Superior temporal gyrus (tissue), 1 donor: ENCODE measurements around the gene KRT79.

Source experiments
- DNase-seq: peaks from one replicate; pipeline ENCODE4 v3.0.0-alpha.2; 2016; ENCODE audit errors: extremely low spot score

The KRT79 gene

DNA sequence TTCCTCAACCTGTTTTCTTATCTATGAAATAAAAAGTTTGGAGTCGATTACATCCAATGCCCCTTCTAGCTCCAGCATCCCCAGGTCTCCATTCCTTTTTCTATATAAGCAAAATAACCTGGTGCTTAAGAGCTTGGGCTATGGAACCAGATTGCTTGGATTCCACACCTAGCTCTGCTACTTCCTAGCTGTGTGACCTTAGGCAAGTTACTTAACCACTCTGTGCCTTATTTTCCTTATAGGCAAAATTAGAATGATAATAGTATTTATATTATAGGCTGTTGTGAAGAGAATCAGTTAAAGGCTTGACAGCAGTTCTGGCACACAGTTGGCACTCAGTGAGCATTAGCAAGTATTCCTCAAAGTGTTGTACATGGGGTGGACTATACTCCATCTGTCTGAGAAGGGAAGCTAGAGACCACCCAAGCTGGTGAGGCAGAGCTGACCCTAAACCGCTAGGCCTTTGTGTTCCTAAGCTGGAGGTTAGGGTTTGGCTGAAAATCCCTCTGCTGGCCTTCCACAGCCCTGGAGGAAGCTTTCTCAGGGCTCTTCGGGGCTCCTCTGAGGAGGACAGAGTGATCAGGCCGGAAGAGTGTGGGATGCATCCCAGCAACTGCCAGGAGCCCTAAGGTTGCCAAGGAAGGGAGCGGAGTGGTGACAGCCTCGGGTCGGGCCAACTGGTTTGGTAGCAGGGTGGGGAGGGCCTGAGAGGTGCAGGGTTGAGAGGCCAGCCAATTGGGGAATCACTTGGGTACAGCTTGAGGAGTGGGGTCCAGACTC, 14.2 kb downstream of the KRT79 start:
- DNase-seq = no peak

GRCh38 chr12:52818887-52819420, 15.2 kb downstream of the KRT79 start:
- DNase-seq = no peak

- DNase-seq = no peak
Measured at GRCh38 chr12:52818388-52818787, 15.7 kb downstream of the KRT79 start.

- DNase-seq = no peak
Measured at GRCh38 chr12:52817699-52818238, 16.3 kb downstream of the KRT79 start.

GRCh38 chr12:52817003-52817698, 17.0 kb downstream of the KRT79 start:
- DNase-seq = no peak

- DNase-seq = no peak
Measured at GRCh38 chr12:52815676-52816588, 18.2 kb downstream of the KRT79 start.

DNA sequence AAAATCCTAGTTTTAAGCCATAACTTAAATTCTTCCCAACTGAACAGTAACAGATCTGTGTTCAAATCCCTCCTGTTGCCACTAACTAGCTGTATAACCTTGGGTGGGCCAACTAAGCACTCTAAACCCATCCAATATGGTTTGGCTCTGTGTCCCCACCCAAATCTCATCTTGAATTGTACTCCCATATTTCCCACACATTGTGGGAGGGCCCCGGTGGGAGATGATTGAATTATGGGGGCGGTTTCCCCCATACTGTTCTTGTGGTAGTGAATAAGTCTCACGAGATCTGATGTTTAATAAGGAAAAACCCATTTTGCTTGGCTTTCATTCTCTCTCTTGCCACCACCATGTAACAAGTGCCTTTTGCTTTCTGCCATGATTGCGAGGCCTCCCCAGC, 18.9 kb downstream of the KRT79 start:
- DNase-seq = no peak

DNA sequence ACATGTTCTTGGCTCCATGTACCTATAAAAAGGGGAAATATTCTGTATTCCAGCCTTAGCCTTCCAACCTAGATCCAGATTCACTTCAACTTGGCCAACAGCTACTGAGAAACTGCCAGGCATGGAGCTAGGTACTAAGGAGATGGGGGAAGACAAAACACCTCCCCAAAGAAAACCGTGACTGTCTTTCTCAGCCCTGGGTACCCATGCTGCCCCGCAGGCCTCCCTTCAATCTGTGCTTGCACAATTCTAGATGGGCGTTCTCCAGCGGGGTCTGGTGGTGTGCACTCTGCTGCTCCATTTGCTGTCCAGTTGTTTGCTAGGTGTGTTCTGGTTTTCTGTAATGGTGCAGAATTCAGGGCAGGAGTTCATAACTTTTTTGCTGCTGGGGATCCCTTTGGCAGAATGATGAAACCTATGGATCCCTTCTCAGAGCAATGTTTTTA, 19.4 kb downstream of the KRT79 start:
- no peak for DNase-seq

DNA sequence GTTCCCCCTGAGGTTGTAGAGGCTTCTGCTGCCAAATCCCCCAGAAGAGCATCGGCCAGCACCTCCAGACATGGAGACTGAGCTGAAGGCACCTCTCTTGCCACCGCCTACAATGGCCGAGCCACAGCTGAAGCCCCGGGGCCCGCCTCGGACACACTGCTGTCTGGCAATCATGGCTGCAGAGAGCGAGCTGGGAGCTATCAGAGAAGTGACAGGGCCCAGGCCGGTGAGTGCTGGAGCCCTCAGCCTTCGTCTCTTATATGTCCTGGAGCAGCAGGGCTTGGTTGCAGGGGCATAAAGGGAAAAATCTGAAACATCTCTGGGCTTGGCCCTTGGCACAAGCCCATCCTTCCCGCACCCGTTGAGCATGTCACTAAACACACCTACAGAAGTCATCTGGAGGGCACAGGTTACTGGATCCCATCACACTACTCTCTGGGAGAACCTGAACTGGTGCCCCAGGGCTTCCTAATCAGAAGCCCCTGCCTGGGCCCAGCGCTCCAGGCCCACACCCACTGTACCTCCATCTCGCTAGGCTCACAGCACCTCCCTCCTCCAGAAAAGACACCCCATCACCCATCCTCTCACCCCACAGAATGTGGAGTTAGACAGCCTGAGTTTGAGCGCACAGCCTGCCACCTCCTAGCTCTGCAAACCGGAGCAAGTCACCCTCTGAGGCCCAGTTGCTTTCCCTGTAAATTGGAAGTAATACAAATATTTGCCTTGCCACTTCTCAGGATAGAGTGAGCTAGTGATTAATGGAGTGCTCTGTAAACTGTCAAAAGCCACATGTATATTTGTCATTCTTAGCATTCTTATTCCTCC, 20.0 kb downstream of the KRT79 start, which contains the start of gene KRT4:
Gene KRT4, minus strand, starts transcription at position 232 of the 825 bp plus-strand sequence. Its CDS starts 58 bp downstream, at position 174.
- DNase-seq = no peak

DNA sequence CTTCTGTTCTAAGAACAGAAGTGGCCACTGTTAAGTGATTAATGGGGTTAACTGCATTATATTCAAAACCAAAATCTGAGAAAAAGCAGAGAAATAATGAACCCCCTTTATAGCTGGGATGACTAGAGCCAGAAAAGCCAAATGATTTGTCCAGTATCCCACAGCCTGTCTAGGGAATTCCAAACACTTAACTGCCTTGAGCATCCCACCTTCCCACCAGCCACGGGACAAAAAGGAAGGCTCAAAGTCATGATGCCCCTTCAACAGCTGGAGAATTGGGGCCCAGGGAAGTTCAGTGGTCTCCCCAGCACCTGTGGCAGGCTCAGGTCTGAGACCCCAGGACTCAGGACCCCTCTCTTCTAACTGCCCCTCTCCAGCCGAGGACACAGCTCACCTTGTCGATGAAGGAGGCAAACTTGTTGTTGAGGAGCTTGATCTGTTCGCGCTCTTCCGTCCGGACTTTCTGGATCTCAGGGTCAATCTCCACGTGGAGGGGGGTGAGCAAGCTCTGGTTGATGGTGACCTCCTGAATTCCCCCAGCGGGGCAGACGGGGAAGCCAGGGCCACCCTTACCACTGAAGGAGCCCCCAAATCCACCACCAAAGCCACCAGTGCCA, 20.8 kb downstream of the KRT79 start:
- no peak for DNase-seq

GRCh38 chr12:52812749-52813148, 21.4 kb downstream of the KRT79 start:
- no peak for DNase-seq

DNA sequence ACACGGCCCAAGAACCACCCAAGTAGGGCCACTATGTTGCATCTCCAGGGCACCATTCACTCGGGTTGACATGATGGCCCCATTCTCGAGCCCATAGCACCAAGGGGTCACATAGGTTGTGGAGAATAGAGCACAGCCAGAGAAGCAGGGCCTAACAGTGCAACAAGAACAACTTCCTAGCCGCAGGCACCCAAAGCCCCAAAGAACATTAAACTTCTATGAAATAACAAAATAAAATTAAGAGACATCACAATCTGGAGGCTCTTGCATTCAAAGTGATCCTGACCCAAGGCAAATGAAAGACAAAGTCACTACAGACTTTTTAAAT, 22.1 kb downstream of the KRT79 start:
- DNase-seq = no peak

- no peak for DNase-seq
Measured at GRCh38 chr12:52811191-52812072, 22.7 kb downstream of the KRT79 start.

- DNase-seq = no peak
Measured at GRCh38 chr12:52810554-52810953, 23.6 kb downstream of the KRT79 start.

- no peak for DNase-seq
Measured at GRCh38 chr12:52809166-52809565, 24.9 kb downstream of the KRT79 start.

DNA sequence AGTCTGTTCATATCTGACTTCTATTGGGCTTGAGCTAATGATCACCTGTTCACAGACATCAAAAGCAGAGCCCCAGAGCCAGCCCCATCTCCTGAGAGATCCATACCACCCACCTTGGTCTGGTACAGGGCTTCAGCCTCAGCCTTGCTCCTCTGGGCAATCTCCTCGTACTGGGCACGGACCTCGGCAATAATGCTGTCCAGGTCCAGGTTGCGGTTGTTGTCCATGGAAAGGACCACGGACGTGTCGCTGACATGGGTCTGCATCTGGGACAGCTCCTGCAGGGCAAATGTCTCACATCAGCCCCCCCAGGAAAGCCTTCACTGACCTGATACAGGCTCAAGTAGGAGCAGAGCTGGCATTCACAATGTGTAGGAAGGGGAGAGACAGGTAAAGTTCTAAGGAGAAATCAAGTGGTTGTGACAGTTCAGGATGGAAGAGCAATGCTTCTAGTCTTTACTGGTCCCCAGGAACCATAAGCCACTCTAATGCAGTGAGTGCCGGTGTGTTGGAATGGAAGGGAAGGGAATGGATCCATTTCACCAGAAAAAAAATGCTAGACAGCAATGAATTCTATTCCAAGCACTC, 25.4 kb downstream of the KRT79 start:
- no peak for DNase-seq

- no peak for DNase-seq
Measured at GRCh38 chr12:52807544-52808470, 26.3 kb downstream of the KRT79 start.
